Fibroblast of the aortic adventitia (primary cell): Measurements from ENCODE around the gene GMDS. TPM values are rescaled to one million over a fixed set of nuclear protein-coding genes. Genes with fewer than 3 reads are reported as not detected.
A peak's percentile ranks its signal among the peaks of the same experiment; 100 is the strongest.

Experiments
- DNase-seq: peaks from one replicate; pipeline ENCODE4 v3.0.0-alpha.2; 2010; ENCODE audit warnings: low read depth
- H3K4me3 ChIP-seq: 2 replicates; pipeline ENCODE4 v1.5.1; 2011; ENCODE audit warnings: low read depth, mild to moderate bottlenecking, control low read depth, low read length, moderate library complexity
- total RNA-seq: library from RNA; depleted of rRNA; stranded (reverse); fragments of >200 nt; gene quantifications from 2 replicates; pipeline ENCODE4 v1.2.3, GENCODE V29; 2012; ENCODE audit warnings: low replicate concordance
- TF ChIP-seq, protein P1 (sequence below): IDR thresholded peaks from 2 replicates; pipeline ENCODE4 v1.5.1; 2011; ENCODE audit warnings: mild to moderate bottlenecking, low read length, control low read depth, inconsistent platforms; ENCODE audit not compliant: insufficient read depth

The GMDS gene
- total RNA-seq, 1 donor: 15.9 TPM

DNA sequence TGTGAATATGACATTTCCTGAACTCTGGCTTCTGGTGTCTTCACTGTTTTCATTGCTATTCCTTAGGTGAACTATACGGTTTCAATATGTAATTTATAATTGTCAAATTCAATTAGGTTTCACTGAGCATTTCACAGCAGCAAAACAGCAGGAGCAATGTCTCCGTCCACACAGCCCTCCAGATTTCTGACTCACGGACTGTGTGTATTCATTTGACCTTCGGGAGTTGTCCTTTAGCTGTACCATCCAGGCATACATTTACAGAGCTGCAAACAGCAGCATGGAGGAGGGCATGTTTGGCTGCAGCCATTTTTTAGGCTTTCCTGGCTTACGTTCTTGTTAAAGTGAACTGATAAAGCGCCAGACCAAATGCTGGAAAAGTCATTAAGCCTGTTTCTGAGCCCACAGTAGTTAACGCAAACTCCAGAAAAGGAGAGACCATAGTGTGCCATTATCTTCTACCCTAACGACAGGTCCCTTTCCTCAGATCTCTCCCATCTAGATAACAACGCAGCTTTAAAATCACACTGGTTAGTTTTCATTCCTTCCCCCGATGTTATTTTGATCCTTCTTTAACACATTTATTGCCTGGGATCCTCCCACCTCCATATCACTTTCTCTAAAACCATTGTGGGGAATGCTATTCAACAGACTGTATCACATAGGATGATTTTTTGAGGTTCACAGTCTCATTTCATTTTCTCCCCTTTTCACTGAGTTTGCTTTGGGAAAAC is 617.4 kb downstream of the GMDS start:
- no peak overlapping the region for H3K4me3 ChIP-seq
- TF ChIP-seq, protein P1, sequence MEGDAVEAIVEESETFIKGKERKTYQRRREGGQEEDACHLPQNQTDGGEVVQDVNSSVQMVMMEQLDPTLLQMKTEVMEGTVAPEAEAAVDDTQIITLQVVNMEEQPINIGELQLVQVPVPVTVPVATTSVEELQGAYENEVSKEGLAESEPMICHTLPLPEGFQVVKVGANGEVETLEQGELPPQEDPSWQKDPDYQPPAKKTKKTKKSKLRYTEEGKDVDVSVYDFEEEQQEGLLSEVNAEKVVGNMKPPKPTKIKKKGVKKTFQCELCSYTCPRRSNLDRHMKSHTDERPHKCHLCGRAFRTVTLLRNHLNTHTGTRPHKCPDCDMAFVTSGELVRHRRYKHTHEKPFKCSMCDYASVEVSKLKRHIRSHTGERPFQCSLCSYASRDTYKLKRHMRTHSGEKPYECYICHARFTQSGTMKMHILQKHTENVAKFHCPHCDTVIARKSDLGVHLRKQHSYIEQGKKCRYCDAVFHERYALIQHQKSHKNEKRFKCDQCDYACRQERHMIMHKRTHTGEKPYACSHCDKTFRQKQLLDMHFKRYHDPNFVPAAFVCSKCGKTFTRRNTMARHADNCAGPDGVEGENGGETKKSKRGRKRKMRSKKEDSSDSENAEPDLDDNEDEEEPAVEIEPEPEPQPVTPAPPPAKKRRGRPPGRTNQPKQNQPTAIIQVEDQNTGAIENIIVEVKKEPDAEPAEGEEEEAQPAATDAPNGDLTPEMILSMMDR: no peak
- DNase-seq: peak; percentile 11

DNA sequence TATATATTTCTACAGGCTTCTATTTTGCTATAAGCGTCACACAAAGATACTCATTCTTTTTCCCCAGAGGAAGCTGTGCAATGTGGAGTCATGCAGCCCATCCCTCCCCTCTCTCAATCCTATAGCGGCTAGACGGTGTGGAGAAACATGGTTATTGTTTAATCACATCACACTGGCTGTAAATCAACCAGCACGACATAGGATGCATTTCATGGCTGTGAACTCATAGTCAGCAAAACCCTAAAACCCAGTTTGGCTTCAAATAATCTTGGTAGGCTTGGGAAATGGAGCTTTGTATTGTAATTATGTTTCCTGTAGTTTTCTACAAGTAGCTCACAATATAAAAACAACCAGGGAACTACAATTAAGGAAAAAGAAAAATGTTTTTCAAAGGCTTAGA is 618.9 kb downstream of the GMDS start:
- H3K4me3 ChIP-seq: no peak overlapping the region
- TF ChIP-seq, protein P1: no peak
- peak; percentile 46 for DNase-seq

DNA sequence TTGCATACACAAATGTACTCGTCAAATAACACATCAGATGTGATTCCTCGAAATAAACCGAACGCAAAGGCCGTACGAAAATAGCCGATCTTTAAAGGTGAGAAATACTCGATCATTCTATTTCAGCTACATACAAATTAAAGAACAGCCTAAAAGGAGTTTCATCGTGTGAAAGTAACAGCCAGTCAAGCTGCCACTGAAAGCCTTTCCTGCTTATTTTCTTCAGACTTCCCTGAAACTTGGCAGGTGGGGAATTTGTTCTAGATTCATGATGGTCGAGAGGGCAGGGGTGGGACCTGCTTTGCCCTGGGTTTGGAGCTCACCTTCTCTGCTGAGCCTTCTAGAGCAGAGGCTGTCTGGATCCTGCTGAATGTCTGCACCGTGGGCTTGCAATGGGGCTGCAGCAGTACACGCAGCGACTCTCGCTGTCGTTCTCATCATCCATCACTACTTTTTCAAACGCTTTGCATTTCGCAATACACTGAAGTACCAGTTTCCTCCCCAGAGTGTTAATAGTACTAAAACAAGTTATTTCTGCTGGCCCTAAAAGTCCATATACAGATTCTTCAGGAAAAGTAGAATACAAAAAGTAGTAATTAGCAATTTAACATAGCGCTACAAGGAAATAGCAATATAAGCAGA is 619.5 kb downstream of the GMDS start:
- H3K4me3 ChIP-seq: peak overlapping the region; percentile 76
- TF ChIP-seq, protein P1: no peak
- peak; percentile 57 for DNase-seq

DNA sequence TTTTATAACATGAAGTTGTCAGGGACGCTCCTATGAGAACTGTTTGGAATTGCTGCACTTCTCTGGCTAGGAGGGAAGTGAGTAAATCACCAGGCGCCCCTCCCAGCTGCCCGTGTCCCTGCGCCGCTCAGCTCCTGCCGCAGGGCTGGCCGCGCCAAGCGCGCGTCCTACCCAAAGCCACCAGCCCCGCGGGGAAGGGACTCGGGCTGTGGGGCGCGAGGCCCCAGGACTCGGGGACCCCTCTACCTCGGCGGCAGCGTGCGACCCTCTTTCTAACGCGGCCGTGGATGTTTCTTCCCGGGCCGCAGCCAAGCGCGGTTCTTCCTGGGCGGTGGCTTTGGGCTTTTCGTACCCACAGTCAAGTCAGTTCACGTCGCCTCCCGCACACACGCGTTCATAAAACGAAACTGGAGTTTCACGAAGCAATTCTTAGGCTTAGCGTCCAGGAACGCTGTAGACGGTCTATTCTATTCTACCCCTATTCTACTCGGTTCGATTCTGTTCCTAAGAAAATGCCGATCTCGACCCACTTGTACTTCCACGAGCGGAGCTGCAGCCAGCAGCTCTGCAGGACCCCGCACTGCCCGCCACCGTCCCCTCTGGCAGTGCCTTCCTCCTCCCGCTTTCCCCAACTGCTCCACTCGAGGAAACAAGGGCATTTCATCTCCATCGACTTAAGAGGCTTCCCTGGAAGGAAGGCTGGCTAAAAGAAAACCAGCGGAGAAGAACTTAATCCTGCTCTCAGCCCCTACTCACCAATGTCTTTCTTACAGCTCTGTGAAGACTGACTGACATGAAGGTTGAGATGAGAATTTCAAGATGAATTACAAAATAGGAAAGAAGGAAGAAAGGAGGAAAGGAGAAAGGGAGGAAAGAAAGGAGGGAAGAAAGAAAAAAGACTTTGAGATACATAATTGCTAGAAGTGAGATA is 620.3 kb downstream of the GMDS start:
- peak overlapping the region; percentile 76 for H3K4me3 ChIP-seq
- DNase-seq: peak; percentile 66
- TF ChIP-seq, protein P1: no peak

DNA sequence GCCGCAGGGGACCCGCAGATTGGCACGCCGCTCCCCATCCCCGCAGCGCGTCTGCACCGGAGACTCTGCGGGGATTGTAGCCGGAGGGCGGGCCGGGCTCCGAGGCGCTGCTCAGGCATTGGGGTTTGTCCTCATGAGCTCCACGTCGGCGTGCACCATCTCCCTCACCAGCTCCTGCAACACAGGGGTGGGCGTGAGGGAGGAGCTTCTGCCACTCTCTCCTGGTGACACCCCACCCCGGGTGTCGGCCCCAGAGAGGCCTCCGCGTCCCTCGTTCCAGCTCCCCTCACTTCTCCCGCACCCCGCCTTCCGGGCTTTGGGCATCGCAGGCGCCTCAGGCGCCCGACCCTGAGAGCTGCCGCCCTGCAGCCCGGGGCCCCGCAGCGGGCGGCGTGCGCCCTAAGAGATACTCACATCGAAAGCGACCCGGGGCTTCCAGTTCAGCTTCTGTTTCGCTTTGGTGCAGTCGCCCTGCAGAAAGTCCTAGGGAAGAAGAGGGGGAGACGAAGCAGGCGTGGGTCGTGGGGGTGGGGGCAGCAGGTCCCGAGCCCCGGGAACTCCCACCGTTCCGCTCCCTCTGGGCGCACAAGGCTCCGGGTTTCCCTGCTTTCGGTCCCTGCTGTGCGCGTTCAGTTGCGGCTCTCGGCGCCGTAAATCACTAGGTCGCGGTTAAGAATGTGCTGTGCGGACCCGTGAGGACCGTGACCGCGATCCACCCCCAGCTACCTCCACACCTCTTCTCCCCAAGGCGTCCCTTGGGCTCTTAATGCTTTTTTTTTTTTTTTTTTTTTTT is 621.2 kb downstream of the GMDS start:
- DNase-seq: peak; percentile 47
- TF ChIP-seq, protein P1: no peak
- H3K4me3 ChIP-seq: peak overlapping the region; percentile 76

DNA sequence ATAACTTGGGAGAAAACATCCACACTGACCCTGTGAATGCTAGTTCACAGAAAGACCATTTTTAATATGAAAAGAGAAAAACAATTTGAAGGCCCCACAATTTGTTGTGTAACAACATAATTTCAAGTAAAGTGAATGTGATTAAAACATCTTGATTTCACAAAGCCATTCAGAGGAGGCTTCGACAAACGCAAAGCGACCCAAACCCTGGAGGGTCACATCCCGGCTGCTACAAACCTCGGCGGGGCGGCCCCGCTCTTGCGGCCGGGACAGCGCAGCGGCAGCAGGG is 621.7 kb downstream of the GMDS start:
- TF ChIP-seq, protein P1: no peak
- peak overlapping the region; percentile 76 for H3K4me3 ChIP-seq
- no peak for DNase-seq
